Upper lobe of left lung (tissue), 4 donors: ENCODE results near the gene VAMP4.

Experiments
- EP300 ChIP-seq, 4 donors: sonication (generic); formaldehyde crosslinking; IDR thresholded peaks; one replicate each; pipeline ENCODE4 v1.5.1; 2017; ENCODE audit warnings: antibody characterized with exemption in 4 of 4, control low read depth in 2 of 4
- POLR2A ChIP-seq, 4 donors: fragments of 450-650 bp; IDR thresholded peaks; one replicate each; pipeline ENCODE4 v1.5.1; 2016 to 2017; ENCODE audit warnings: antibody characterized with exemption in 4 of 4, mild to moderate bottlenecking in 2 of 4
- POLR2AphosphoS5 ChIP-seq, 2 donors: sonication (generic); formaldehyde crosslinking; IDR thresholded peaks; one replicate each; pipeline ENCODE4 v1.5.1; 2017; ENCODE audit warnings: antibody characterized with exemption in 2 of 2
- TF ChIP-seq, protein P1 (sequence below), 6 experiments: fragments of 450-650 bp in 4 of 6; fragments of 200-600 bp in 2 of 6; sonication (generic) in 2 of 6; IDR thresholded peaks; one replicate each; pipeline ENCODE4 v1.5.1; 2016 to 2019; ENCODE audit warnings: antibody characterized with exemption in 6 of 6

DNA sequence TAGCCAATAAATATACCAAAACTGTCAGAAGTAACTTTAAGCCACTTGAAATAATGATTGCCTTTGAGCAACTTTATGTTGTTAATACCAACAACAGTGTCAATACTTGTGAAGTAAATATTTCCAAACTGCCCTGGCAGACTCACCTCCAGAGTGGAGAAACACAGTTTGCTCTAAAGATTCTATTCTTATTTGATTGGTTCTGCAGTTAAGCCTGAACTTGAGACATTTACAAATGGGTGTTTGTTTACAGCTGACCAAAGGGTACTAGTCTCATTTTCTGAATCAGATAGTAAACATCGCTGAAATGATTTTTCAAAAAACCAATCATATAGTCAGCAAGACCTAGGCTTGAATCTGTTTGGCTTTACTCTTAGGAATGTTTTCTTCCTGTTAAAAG, 88.1 kb downstream of the VAMP4 start:
- TF ChIP-seq, protein P1, sequence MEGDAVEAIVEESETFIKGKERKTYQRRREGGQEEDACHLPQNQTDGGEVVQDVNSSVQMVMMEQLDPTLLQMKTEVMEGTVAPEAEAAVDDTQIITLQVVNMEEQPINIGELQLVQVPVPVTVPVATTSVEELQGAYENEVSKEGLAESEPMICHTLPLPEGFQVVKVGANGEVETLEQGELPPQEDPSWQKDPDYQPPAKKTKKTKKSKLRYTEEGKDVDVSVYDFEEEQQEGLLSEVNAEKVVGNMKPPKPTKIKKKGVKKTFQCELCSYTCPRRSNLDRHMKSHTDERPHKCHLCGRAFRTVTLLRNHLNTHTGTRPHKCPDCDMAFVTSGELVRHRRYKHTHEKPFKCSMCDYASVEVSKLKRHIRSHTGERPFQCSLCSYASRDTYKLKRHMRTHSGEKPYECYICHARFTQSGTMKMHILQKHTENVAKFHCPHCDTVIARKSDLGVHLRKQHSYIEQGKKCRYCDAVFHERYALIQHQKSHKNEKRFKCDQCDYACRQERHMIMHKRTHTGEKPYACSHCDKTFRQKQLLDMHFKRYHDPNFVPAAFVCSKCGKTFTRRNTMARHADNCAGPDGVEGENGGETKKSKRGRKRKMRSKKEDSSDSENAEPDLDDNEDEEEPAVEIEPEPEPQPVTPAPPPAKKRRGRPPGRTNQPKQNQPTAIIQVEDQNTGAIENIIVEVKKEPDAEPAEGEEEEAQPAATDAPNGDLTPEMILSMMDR (IDR thresholded peaks at IDR 0.05), result no peak
- TF ChIP-seq POLR2A (IDR thresholded peaks at IDR 0.05) (no peak), EP300 (IDR thresholded peaks at IDR 0.05) (no peak), POLR2AphosphoS5 (IDR thresholded peaks at IDR 0.05) (no peak)
